IMR-90 (cell line): ENCODE data around the gene RNF227. TPM values are rescaled to one million over a fixed set of nuclear protein-coding genes. Genes with fewer than 3 reads are reported as not detected.

ENCODE experiments used
- ATAC-seq: fragments of 200-7000 bp; cut with Tn5 transposase; 2 replicates; pipeline ENCODE4 v1.9.1; 2020; ENCODE audit warnings: low read depth, mild to moderate bottlenecking, moderate library complexity
- BruUV-seq: library from RNA; stranded (reverse); fragments of 400-500 nt; replicated peaks from 2 replicates; lab custom pipeline; 2021; lab: Mats Ljungman, UMichigan
- CTCF ChIA-PET: fragments of 300-600 bp; formaldehyde crosslinking; extraction: SDS; loops from one replicate; lab custom pipeline; 2021; ENCODE audit warnings: antibody characterized with exemption; lab: Yijun Ruan, JAX
- POLR2A ChIA-PET: fragments of 300-600 bp; sonication (Branson Sonifier 250); formaldehyde crosslinking; loops from one replicate; lab custom pipeline; 2022; ENCODE audit warnings: antibody characterized with exemption; ENCODE audit not compliant: unreplicated experiment; lab: Charles Lee
- DNase-seq: peaks from one replicate; pipeline ENCODE4 v3.0.0; 2013
- H2AFZ ChIP-seq: replicated peaks from 2 replicates; pipeline ENCODE3; 2013; ENCODE audit warnings: low read length, mild to moderate bottlenecking; ENCODE audit not compliant: poor library complexity
- H2AK5ac ChIP-seq: 2 replicates; pipeline ENCODE4 v1.6.1; 2013; ENCODE audit warnings: low read depth, low read length, inconsistent platforms
- H2AK9ac ChIP-seq: replicated peaks from 2 replicates; pipeline ENCODE3; 2013; ENCODE audit warnings: mild to moderate bottlenecking, low read depth, low read length, moderate library complexity; ENCODE audit not compliant: poor library complexity
- H2BK120ac ChIP-seq: 2 replicates; pipeline ENCODE4 v1.6.1; 2013; ENCODE audit warnings: low read depth, low read length, inconsistent platforms
- H2BK15ac ChIP-seq: 3 replicates; pipeline ENCODE4 v1.6.1; 2013; ENCODE audit warnings: low read depth, low read length, inconsistent platforms
- H2BK20ac ChIP-seq: 2 replicates; pipeline ENCODE4 v1.6.1; 2013; ENCODE audit warnings: low read depth, mild to moderate bottlenecking, inconsistent platforms, low read length, moderate library complexity
- H2BK5ac ChIP-seq: 2 replicates; pipeline ENCODE4 v1.6.1; 2013; ENCODE audit warnings: mild to moderate bottlenecking, low read depth, low read length, inconsistent platforms; ENCODE audit not compliant: poor library complexity, severe bottlenecking
- H3K14ac ChIP-seq: replicated peaks from 2 replicates; pipeline ENCODE4 v1.6.1; 2013; ENCODE audit warnings: low read depth, low read length, inconsistent platforms
- H3K18ac ChIP-seq: 2 replicates; pipeline ENCODE4 v1.6.1; 2013; ENCODE audit warnings: low read depth, low read length, control low read depth
- H3K23ac ChIP-seq: 2 replicates; pipeline ENCODE4 v1.6.1; 2013; ENCODE audit warnings: low read depth, low read length, inconsistent platforms
- H3K27ac ChIP-seq: 2 replicates; pipeline ENCODE4 v1.5.1; 2013; ENCODE audit warnings: mild to moderate bottlenecking, control low read depth, low read length; ENCODE audit not compliant: insufficient read depth
- H3K27me3 ChIP-seq: 2 replicates; pipeline ENCODE4 v1.6.1; 2013; ENCODE audit warnings: low read length; ENCODE audit not compliant: control insufficient read depth, insufficient read depth
- H3K36me3 ChIP-seq: 2 replicates; pipeline ENCODE4 v1.6.1; 2013; ENCODE audit warnings: low read length, mixed read lengths; ENCODE audit not compliant: control insufficient read depth, insufficient read depth
- H3K4ac ChIP-seq: 2 replicates; pipeline ENCODE4 v1.6.1; 2013; ENCODE audit warnings: low read depth, low read length, inconsistent platforms
- H3K4me1 ChIP-seq: 2 replicates; pipeline ENCODE4 v1.6.1; 2013; ENCODE audit warnings: low read length, mixed read lengths; ENCODE audit not compliant: control insufficient read depth, insufficient read depth
- H3K4me2 ChIP-seq: 2 replicates; pipeline ENCODE4 v1.6.1; 2013; ENCODE audit warnings: low read depth, mild to moderate bottlenecking, control low read depth, low read length, moderate library complexity
- H3K4me3 ChIP-seq: 2 replicates; pipeline ENCODE4 v1.5.1; 2013; ENCODE audit warnings: low read depth, mild to moderate bottlenecking, control low read depth, low read length, moderate library complexity; ENCODE audit not compliant: insufficient read depth
- H3K56ac ChIP-seq: 2 replicates; pipeline ENCODE4 v1.6.1; 2013; ENCODE audit warnings: low read length, inconsistent platforms; ENCODE audit not compliant: insufficient read depth; ENCODE audit errors: extremely low read depth
- H3K79me1 ChIP-seq, 2 experiments: 2 replicates each; pipeline ENCODE4 v1.6.1; 2013; ENCODE audit warnings: low read length in 2 of 2, inconsistent platforms in 1 of 2, low read depth in 1 of 2
- H3K9ac ChIP-seq: 2 replicates; pipeline ENCODE4 v1.6.1; 2013; ENCODE audit warnings: low read depth, low read length, control low read depth
- H3K9me1 ChIP-seq: 2 replicates; pipeline ENCODE4 v1.6.1; 2013; ENCODE audit warnings: low read length, inconsistent platforms; ENCODE audit not compliant: insufficient read depth
- H3K9me3 ChIP-seq: 2 replicates; pipeline ENCODE4 v1.6.1; 2013; ENCODE audit warnings: low read length; ENCODE audit not compliant: control insufficient read depth, insufficient read depth
- H4K20me1 ChIP-seq: 2 replicates; pipeline ENCODE4 v1.6.1; 2013; ENCODE audit warnings: low read length, inconsistent platforms; ENCODE audit not compliant: insufficient read depth
- H4K5ac ChIP-seq: 2 replicates; pipeline ENCODE4 v1.6.1; 2013; ENCODE audit warnings: mild to moderate bottlenecking, low read depth, low read length, control low read depth
- H4K8ac ChIP-seq, 2 experiments: 2 replicates each; pipeline ENCODE4 v1.6.1; 2013; ENCODE audit warnings: low read depth in 2 of 2, low read length in 2 of 2, control low read depth in 1 of 2, inconsistent platforms in 1 of 2
- H4K91ac ChIP-seq: 2 replicates; pipeline ENCODE4 v1.6.1; 2013; ENCODE audit warnings: low read depth, low read length, inconsistent platforms; ENCODE audit not compliant: insufficient read depth
- CEBPB ChIP-seq: IDR thresholded peaks from 2 replicates; pipeline ENCODE4 v1.6.1; 2012; ENCODE audit warnings: low read depth, low read length, improper control_type of control experiment
- POLR2A ChIP-seq: IDR thresholded peaks from 2 replicates; pipeline ENCODE4 v1.6.1; 2012; ENCODE audit warnings: mild to moderate bottlenecking, low read depth, low read length
- RCOR1 ChIP-seq: IDR thresholded peaks from 2 replicates; pipeline ENCODE4 v1.6.1; 2012; ENCODE audit warnings: mild to moderate bottlenecking, low read length, improper control_type of control experiment; ENCODE audit not compliant: insufficient replicate concordance
- WGBS, 2 experiments: methylation state at CpG; one replicate each; pipeline versions ENCODE4 v1.1.5 to v1.1.7; 2013; ENCODE audit warnings: missing lambda C conversion rate in 2 of 2; ENCODE audit not compliant: insufficient read length in 1 of 2; ENCODE audit errors: extremely low coverage in 2 of 2; 5-methylcytosine and 5-hydroxymethylcytosine counted together
- dilution Hi-C: fragments of 300-500 bp; cut with HindIII; formaldehyde crosslinking; loops from one replicate; pipeline ENCODE4 v1.14.3; 2018; ENCODE audit warnings: low sequenced_read_pairs; ENCODE audit not compliant: unreplicated experiment
- in situ Hi-C: fragments of 300-500 bp; cut with MboI; formaldehyde crosslinking; loops from 3 replicates; pipeline ENCODE4 v1.14.3; 2019; ENCODE audit warnings: low sequenced_read_pairs, inconsistent platforms, mixed read lengths
- intact Hi-C: fragments of 100-400 bp; cut with micrococcal nuclease; formaldehyde crosslinking; loops from 2 replicates; pipeline ENCODE4 v1.10.0; 2022
- polyA plus RNA-seq, 3 experiments: library from polyadenylated mRNA; depleted of rRNA; stranded (reverse); fragments of >200 nt; gene quantifications; 2 replicates each; pipeline ENCODE4 v1.2.3, GENCODE V29; 2012; ENCODE audit warnings: low replicate concordance in 1 of 3
- total RNA-seq: library from RNA; depleted of rRNA; stranded (reverse); fragments of >200 nt; gene quantifications from 2 replicates; pipeline ENCODE4 v1.2.3, GENCODE V29; 2012

RNF227 gene
- total and polyA plus RNA-seq, 2 of the 4 experiments (the other 2 are of a cell fraction) = 1.3 to 3.1 TPM

DNA sequence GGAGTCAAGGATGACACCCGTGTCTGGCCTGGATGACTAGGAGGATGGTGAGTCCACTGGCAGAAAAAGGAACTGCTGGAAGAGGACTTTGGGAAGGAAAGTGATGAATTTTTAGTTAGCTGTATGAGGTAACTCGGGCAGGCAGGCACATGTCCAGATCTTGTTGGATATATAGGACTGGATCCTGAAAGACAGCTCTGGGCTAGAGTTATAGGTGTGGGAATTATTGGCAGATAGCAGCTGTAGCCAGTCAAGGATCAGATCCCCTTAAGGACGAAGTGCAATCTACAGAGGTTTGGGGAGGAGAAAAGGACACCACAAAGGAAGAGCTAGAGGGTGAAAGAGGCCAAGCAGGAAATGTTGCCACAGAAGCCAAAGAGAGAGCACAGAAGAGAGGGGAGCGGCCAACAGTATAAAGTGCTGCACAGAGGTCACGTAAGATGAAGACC is 48.2 kb downstream of the RNF227 start:
- no peak overlapping the region for H3K27ac ChIP-seq
- intact Hi-C loops (no loop called here), dilution Hi-C loops (no loop called here), in situ Hi-C loops (no loop called here)
- H3K27me3 ChIP-seq = no peaks in the 10 kb centered on the region
- H3K9me3 ChIP-seq = no peaks in the 10 kb centered on the region
- H4K20me1 ChIP-seq = 0 out of 2 replicates have a peak, but pooled peaks cover under 1% of the 10 kb centered on the region
- H4K5ac ChIP-seq = no peak overlapping the region
- H3K9me1 ChIP-seq = no peaks in the 10 kb centered on the region
- peaks cover 6 to 24% of the 10 kb centered on the region in 2 experiments; a peak in 3 of 4 replicates for H3K79me1 ChIP-seq
- no peak overlapping the region for H4K8ac ChIP-seq
- no peak overlapping the region for H2AFZ ChIP-seq
- no peak overlapping the region for H3K4ac ChIP-seq
- no peak overlapping the region for H2AK9ac ChIP-seq
- H3K14ac ChIP-seq = no peak overlapping the region
- H3K36me3 ChIP-seq = peaks cover 17% of the 10 kb centered on the region
- H3K23ac ChIP-seq = no peak overlapping the region
- POLR2A ChIA-PET = no interaction called here
- no peak overlapping the region for H3K4me2 ChIP-seq
- no peak overlapping the region for H3K18ac ChIP-seq
- no TSS peak for BruUV-seq
- H2BK5ac ChIP-seq = no peak overlapping the region
- H2AK5ac ChIP-seq = no peak overlapping the region
- CTCF ChIA-PET = no interaction called here
- H3K4me3 ChIP-seq = no peak overlapping the region
- 88% methylated on average over 3 of the region's 5 CpGs; no CpG with 5 or more reads in 1 of the 2 experiments for WGBS, 2 experiments
- ATAC-seq = no peak
- H2BK15ac ChIP-seq = no peak overlapping the region
- no peaks in the 10 kb centered on the region for H3K4me1 ChIP-seq
- H2BK20ac ChIP-seq = no peak overlapping the region
- H2BK120ac ChIP-seq = no peak overlapping the region
- H3K9ac ChIP-seq = no peak overlapping the region
- H4K91ac ChIP-seq = no peak overlapping the region
- H3K56ac ChIP-seq = no peak overlapping the region
- no peak for DNase-seq
- TF ChIP-seq RCOR1 (no peak), CEBPB (no peak), POLR2A (no peak)
